ENCODE results near the gene GPX4. TPM values are rescaled to one million over a fixed set of nuclear protein-coding genes. Genes with fewer than 3 reads are reported as not detected.
A peak's percentile ranks its signal among the peaks of the same experiment; 100 is the strongest.

The GPX4 gene
- total and polyA plus RNA-seq, 10 donors = 138 to 562 (median 247) TPM

GRCh38 chr19:1081301-1082164, 22.3 kb upstream of the GPX4 start:
- intact Hi-C loops (cut with DNase I; ENCODE audit: low total_unique reads) = no loop called here
- H3K27ac ChIP-seq = peak overlapping the region in 5 of 8 donors; percentile 26 to 97 (median 52)

DNA sequence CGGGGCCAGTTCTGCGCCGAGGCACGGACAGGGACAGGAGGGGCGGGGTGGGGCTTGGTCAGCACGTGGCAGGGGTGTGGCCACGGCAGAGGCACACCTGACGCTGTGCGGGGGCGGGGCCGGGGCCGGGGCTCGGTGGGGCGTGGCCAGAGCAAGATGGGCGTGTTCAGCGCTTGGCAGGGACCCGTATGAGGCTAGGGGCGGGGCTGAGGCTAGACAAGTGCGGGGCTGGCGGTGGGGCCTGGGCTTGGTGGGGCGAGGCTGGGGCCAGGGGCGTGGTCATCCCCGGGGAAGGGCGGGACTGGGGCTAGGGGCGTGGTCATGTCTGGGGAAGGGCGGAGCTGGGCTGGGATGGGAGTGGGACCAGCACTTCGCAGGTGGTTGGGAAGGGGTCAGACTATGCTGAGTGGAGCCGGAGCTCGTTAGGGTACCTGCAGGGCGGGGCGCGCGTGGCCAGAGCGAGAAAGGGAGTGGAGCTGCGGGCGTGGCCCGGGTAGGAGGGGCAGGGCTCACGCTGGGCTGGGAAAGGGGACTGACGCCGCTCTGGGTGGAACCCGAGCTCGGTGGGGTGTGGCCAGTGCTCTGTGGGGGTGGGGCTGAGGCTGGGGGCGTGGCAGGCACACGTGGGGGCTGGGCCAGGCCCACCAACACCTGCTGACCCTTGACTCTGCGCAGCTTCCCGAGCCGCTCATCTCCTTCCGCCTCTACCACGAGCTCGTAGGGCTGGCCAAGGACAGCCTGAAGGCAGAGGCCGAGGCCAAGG, 21.4 kb upstream of the GPX4 start:
- DNase-seq = peak; percentile 90
- Histone ChIP-seq H3K36me3 (peaks cover 4 to 100% (median 84%) of the 10 kb centered on the region in 6 donors), H3K4me1 (peaks cover 19 to 100% (median 83%) of the 10 kb centered on the region in 6 donors), H3K9me3 (no peaks in the 10 kb centered on the region), H3K4me3 (peak overlapping the region in 1 of 8 donors; percentile 37), H3K27me3 (replicated peaks in 1 of 7) (no peaks in the 10 kb centered on the region), H3K27ac (peak overlapping the region in 5 of 8 donors; percentile 20 to 97 (median 52))
- TF ChIP-seq POLR2A (IDR thresholded peaks at IDR 0.05) (no peak), POLR2AphosphoS5 (IDR thresholded peaks at IDR 0.05) (peak in 1 of 3 donors; percentile 2)
- WGBS, 5 donors = 34 to 67% (median 55%) methylated on average over 37 to 51 of the region's 51 CpGs
- intact Hi-C loops (cut with DNase I; ENCODE audit: low total_unique reads) = no loop called here

More at GRCh38 chr19:1081301-1082164, 22.3 kb upstream of the GPX4 start:
- WGBS, 5 donors = 84 to 90% (median 86%) methylated on average over 56 to 58 of the region's 58 CpGs
- Histone ChIP-seq H3K36me3 (peaks cover 4 to 95% (median 77%) of the 10 kb centered on the region in 6 donors), H3K4me1 (peaks cover 24 to 100% (median 83%) of the 10 kb centered on the region in 6 donors), H3K4me3 (peak overlapping the region in 1 of 8 donors; percentile 37), H3K27me3 (replicated peaks in 1 of 7) (no peaks in the 10 kb centered on the region), H3K9me3 (no peaks in the 10 kb centered on the region)
- TF ChIP-seq POLR2AphosphoS5 (IDR thresholded peaks at IDR 0.05) = peak in 2 of 3 donors; percentile 36 to 74
- TF ChIP-seq POLR2A (IDR thresholded peaks at IDR 0.05) = no peak
- DNase-seq = peak; percentile 92

- Histone ChIP-seq H3K4me1 (peaks cover 23 to 100% (median 84%) of the 10 kb centered on the region in 6 donors), H3K4me3 (peak overlapping the region in 1 of 8 donors; percentile 37), H3K27ac (peak overlapping the region in 5 of 8 donors; percentile 20 to 97 (median 52)), H3K27me3 (replicated peaks in 1 of 7) (no peaks in the 10 kb centered on the region), H3K9me3 (no peaks in the 10 kb centered on the region), H3K36me3 (peaks cover 4 to 100% (median 85%) of the 10 kb centered on the region in 6 donors)
- DNase-seq = peak; percentile 83
- TF ChIP-seq, protein P1, sequence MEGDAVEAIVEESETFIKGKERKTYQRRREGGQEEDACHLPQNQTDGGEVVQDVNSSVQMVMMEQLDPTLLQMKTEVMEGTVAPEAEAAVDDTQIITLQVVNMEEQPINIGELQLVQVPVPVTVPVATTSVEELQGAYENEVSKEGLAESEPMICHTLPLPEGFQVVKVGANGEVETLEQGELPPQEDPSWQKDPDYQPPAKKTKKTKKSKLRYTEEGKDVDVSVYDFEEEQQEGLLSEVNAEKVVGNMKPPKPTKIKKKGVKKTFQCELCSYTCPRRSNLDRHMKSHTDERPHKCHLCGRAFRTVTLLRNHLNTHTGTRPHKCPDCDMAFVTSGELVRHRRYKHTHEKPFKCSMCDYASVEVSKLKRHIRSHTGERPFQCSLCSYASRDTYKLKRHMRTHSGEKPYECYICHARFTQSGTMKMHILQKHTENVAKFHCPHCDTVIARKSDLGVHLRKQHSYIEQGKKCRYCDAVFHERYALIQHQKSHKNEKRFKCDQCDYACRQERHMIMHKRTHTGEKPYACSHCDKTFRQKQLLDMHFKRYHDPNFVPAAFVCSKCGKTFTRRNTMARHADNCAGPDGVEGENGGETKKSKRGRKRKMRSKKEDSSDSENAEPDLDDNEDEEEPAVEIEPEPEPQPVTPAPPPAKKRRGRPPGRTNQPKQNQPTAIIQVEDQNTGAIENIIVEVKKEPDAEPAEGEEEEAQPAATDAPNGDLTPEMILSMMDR (IDR thresholded peaks at IDR 0.05 in 8 of 11, conservative IDR thresholded peaks at IDR 0.05 in 3 of 11) = no peak
- TF ChIP-seq POLR2A (IDR thresholded peaks at IDR 0.05) (no peak), POLR2AphosphoS5 (IDR thresholded peaks at IDR 0.05) (peak; percentile 49 to 78 (median 62))
- intact Hi-C loops (cut with DNase I; ENCODE audit: low total_unique reads) = no loop called here
- WGBS, 5 donors = 79 to 87% (median 81%) methylated on average over 46 to 59 of the region's 59 CpGs
Observed at GRCh38 chr19:1082928-1083816, 20.6 kb upstream of the GPX4 start.

DNA sequence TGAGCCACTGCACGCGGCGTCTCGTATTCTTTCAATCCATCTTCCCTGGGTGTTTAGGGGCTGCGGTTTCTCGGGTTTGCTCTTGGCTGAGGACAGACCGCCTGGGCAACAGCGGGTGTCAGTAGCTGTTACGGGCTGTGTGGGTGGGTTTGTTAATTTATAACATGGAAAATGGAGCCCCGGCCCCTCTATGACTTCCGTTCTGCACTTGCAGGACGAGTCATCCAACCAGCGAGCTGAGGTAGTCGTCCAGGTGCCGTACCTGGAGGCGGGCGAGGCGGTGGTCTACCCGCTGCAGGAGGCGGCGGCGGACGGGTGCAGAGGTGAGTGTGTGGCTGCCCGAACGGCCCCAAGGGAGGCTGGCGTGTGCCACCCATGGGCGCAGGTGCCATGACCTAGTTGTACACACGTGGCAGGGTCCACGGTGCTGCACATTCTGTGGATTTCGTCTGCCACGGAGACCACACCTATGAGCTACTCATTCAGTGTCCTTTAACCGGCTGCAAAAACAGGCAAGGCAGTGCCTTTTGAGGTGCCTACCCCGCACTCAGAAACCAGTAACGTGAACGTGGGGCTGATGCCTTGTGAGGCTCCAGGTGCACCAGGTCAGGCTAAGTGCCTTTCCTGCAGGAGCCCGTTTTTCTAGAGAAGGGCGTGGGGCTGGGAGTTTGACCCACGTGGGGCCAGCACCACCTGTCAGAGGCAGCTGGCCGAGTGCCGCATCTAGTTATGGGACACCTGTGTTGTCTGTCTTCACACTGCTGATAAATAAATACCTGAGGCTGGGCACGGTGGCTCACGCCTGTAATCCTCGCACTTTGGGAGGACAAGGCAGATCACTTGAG, 19.5 kb upstream of the GPX4 start:
- 80 to 88% (median 83%) methylated on average over 29 to 43 of the region's 43 CpGs for WGBS, 5 donors
- Histone ChIP-seq H3K4me1 (peaks cover 34 to 100% (median 88%) of the 10 kb centered on the region in 6 donors), H3K27me3 (replicated peaks in 1 of 7) (no peaks in the 10 kb centered on the region), H3K36me3 (peaks cover 4 to 100% (median 88%) of the 10 kb centered on the region in 6 donors), H3K27ac (peak overlapping the region in 3 of 8 donors; percentile 20 to 97 (median 93)), H3K9me3 (no peaks in the 10 kb centered on the region), H3K4me3 (no peak overlapping the region)
- no peak for DNase-seq
- intact Hi-C loops (cut with DNase I; ENCODE audit: low total_unique reads) = no loop called here
- TF ChIP-seq, protein P1 (IDR thresholded peaks at IDR 0.05 in 8 of 11, conservative IDR thresholded peaks at IDR 0.05 in 3 of 11) = no peak
- TF ChIP-seq POLR2AphosphoS5 (IDR thresholded peaks at IDR 0.05) (peak; percentile 49 to 79 (median 53)), POLR2A (IDR thresholded peaks at IDR 0.05) (no peak)

Measured in spleen (tissue), 11 donors.